Neural cell (in vitro differentiated cells): ENCODE results near the gene MPPED1. TPM values are rescaled to one million over a fixed set of nuclear protein-coding genes. Genes with fewer than 3 reads are reported as not detected.

Source experiments
- H2AFZ ChIP-seq: fragments of 200-600, 300-800 bp; sonication (generic), shearing (Covaris generic); 2 replicates; pipeline ENCODE4 v1.6.0; 2014; ENCODE audit warnings: low read depth, mild to moderate bottlenecking, antibody characterized with exemption, low read length, moderate library complexity
- H3F3A ChIP-seq: fragments of 200-600 bp; shearing (Covaris generic); 2 replicates; pipeline ENCODE4 v1.6.1; 2016; ENCODE audit warnings: mild to moderate bottlenecking, moderate library complexity, mixed read lengths, antibody characterized with exemption, low read length; ENCODE audit not compliant: insufficient read depth, poor library complexity, severe bottlenecking
- H3K27ac ChIP-seq: fragments of 200-600, 300-800 bp; sonication (generic), shearing (Covaris generic); 2 replicates; pipeline ENCODE4 v1.5.1; 2014; ENCODE audit warnings: mild to moderate bottlenecking, low read length, moderate library complexity
- H3K27me3 ChIP-seq: fragments of 300-800, 200-600 bp; sonication (generic), shearing (Covaris generic); 2 replicates; pipeline ENCODE4 v1.6.0; 2014; ENCODE audit warnings: mild to moderate bottlenecking, low read depth, low read length, moderate library complexity; ENCODE audit not compliant: insufficient read depth
- H3K36me3 ChIP-seq: fragments of 300-800, 200-600 bp; sonication (generic), shearing (Covaris generic); 2 replicates; pipeline ENCODE4 v1.5.1; 2014; ENCODE audit warnings: mild to moderate bottlenecking, antibody characterized with exemption, low read length, moderate library complexity; ENCODE audit not compliant: insufficient read depth
- H3K4me2 ChIP-seq: fragments of 300-800, 200-600 bp; sonication (generic), shearing (Covaris generic); 2 replicates; pipeline ENCODE4 v1.6.0; 2014; ENCODE audit warnings: mild to moderate bottlenecking, low read length
- H3K4me3 ChIP-seq: fragments of 300-800, 200-600 bp; sonication (generic), shearing (Covaris generic); 2 replicates; pipeline ENCODE4 v1.5.1; 2014; ENCODE audit warnings: mild to moderate bottlenecking, low read length, moderate library complexity
- H3K79me2 ChIP-seq: fragments of 200-600 bp; shearing (Covaris generic); replicated peaks from 2 replicates; pipeline ENCODE4 v1.6.0; 2014; ENCODE audit warnings: mild to moderate bottlenecking, low read length, moderate library complexity; ENCODE audit not compliant: insufficient read depth
- H3K9ac ChIP-seq: fragments of 300-800, 200-600 bp; sonication (generic), shearing (Covaris generic); 2 replicates; pipeline ENCODE4 v1.6.1; 2016; ENCODE audit warnings: mild to moderate bottlenecking, low read length, mixed read lengths
- H3K9me2 ChIP-seq: fragments of 200-600 bp; shearing (Covaris generic); 2 replicates; pipeline ENCODE4 v1.6.1; 2016; ENCODE audit warnings: mild to moderate bottlenecking, low read length, mixed read lengths; ENCODE audit not compliant: insufficient read depth
- H3K9me3 ChIP-seq: fragments of 200-600, 300-800 bp; sonication (generic), shearing (Covaris generic); 2 replicates; pipeline ENCODE4 v1.6.1; 2016; ENCODE audit warnings: mild to moderate bottlenecking, mixed run types, low read length, moderate library complexity, mixed read lengths
- H4K20me1 ChIP-seq: fragments of 200-600 bp; shearing (Covaris generic); 2 replicates; pipeline ENCODE4 v1.6.1; 2016; ENCODE audit warnings: mild to moderate bottlenecking, mixed run types; ENCODE audit not compliant: insufficient read depth
- CTCF ChIP-seq: fragments of 450-650 bp; IDR thresholded peaks from 2 replicates; pipeline ENCODE4 v1.5.1; 2014; ENCODE audit warnings: antibody characterized with exemption, mild to moderate bottlenecking, moderate library complexity; ENCODE audit not compliant: poor library complexity, severe bottlenecking
- EP300 ChIP-seq: fragments of 450-650 bp; conservative IDR thresholded peaks from 2 replicates; pipeline ENCODE4 v1.6.1; 2014; ENCODE audit warnings: antibody characterized with exemption, mild to moderate bottlenecking, moderate library complexity; ENCODE audit not compliant: poor library complexity, severe bottlenecking
- EZH2 ChIP-seq: fragments of 200-600, 300-800 bp; shearing (Covaris generic), sonication (generic); IDR thresholded peaks from 2 replicates; pipeline ENCODE4 v1.6.1; 2014; ENCODE audit warnings: antibody characterized with exemption, low read length, borderline replicate concordance, mild to moderate bottlenecking; ENCODE audit not compliant: insufficient read depth, poor library complexity, severe bottlenecking
- MXI1 ChIP-seq: fragments of 450-650 bp; conservative IDR thresholded peaks from 2 replicates; pipeline ENCODE4 v1.6.1; 2014; ENCODE audit warnings: antibody characterized with exemption, mild to moderate bottlenecking; ENCODE audit not compliant: poor library complexity, severe bottlenecking
- POLR2AphosphoS5 ChIP-seq: IDR thresholded peaks from 2 replicates; pipeline ENCODE4 v1.6.1; 2012
- RAD21 ChIP-seq: fragments of 450-650 bp; conservative IDR thresholded peaks from 2 replicates; pipeline ENCODE4 v1.6.1; 2014; ENCODE audit warnings: antibody characterized with exemption, mild to moderate bottlenecking, moderate library complexity
- SMC3 ChIP-seq: fragments of 450-650 bp; conservative IDR thresholded peaks from 2 replicates; pipeline ENCODE4 v1.6.1; 2014; ENCODE audit warnings: antibody characterized with exemption, mild to moderate bottlenecking, moderate library complexity; ENCODE audit not compliant: poor library complexity
- TAF1 ChIP-seq: IDR thresholded peaks from 2 replicates; pipeline ENCODE4 v1.6.1; 2012; ENCODE audit warnings: low read depth
- polyA plus RNA-seq: library from polyadenylated mRNA; depleted of rRNA; stranded (reverse); fragments of >200 nt; gene quantifications from 2 replicates; pipeline ENCODE4 v1.2.3, GENCODE V29; 2014
- TF ChIP-seq, protein P1 (sequence below): IDR thresholded peaks from 2 replicates; pipeline ENCODE4 v1.6.1; 2012; ENCODE audit warnings: borderline replicate concordance

The MPPED1 gene
- polyA plus RNA-seq, 1 donor from 2014 or later, result 33.4 TPM

DNA sequence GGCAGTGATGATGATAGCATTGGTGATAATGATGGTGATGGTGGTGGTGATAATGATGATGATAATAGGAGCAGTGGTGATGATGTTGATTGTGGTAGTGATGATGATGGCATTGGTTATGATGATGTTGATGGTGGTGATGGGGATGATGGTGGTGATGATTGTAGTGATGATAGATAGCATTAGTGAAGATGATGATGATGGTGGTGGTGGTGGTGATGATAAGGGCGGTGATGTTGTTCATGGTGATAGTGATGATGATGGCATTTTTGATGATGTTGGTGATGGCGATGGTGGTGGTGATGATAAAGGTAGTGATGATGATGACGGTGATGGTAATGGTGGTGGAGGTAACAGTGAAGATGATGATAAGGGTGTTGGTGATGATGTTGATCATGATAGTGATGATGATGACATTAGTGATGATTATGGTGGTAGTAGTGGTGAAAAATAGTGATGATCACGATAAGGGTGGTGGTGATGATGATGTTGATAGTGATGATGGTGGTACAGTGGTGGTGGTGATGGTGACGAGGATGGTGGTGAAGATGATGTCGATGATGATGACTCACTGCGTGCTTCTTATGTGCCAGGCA lies 93.0 kb downstream of the MPPED1 start:
- Histone ChIP-seq H3K9me3 (no peaks in the 10 kb centered on the region), H2AFZ (no peak overlapping the region), H3K36me3 (no peaks in the 10 kb centered on the region), H3K79me2 (no peaks in the 10 kb centered on the region), H3K9ac (no peak overlapping the region), H3K27ac (no peak overlapping the region), H4K20me1 (no peaks in the 10 kb centered on the region), H3F3A (no peaks in the 10 kb centered on the region), H3K4me3 (no peak overlapping the region), H3K27me3 (no peaks in the 10 kb centered on the region), H3K4me2 (no peak overlapping the region), H3K9me2 (no peaks in the 10 kb centered on the region)
- TF ChIP-seq RAD21, result no peak
- no peak for TF ChIP-seq POLR2AphosphoS5
- TF ChIP-seq SMC3, result no peak
- TF ChIP-seq, protein P1, sequence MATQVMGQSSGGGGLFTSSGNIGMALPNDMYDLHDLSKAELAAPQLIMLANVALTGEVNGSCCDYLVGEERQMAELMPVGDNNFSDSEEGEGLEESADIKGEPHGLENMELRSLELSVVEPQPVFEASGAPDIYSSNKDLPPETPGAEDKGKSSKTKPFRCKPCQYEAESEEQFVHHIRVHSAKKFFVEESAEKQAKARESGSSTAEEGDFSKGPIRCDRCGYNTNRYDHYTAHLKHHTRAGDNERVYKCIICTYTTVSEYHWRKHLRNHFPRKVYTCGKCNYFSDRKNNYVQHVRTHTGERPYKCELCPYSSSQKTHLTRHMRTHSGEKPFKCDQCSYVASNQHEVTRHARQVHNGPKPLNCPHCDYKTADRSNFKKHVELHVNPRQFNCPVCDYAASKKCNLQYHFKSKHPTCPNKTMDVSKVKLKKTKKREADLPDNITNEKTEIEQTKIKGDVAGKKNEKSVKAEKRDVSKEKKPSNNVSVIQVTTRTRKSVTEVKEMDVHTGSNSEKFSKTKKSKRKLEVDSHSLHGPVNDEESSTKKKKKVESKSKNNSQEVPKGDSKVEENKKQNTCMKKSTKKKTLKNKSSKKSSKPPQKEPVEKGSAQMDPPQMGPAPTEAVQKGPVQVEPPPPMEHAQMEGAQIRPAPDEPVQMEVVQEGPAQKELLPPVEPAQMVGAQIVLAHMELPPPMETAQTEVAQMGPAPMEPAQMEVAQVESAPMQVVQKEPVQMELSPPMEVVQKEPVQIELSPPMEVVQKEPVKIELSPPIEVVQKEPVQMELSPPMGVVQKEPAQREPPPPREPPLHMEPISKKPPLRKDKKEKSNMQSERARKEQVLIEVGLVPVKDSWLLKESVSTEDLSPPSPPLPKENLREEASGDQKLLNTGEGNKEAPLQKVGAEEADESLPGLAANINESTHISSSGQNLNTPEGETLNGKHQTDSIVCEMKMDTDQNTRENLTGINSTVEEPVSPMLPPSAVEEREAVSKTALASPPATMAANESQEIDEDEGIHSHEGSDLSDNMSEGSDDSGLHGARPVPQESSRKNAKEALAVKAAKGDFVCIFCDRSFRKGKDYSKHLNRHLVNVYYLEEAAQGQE, result no peak
- no peak for TF ChIP-seq EP300
- TF ChIP-seq TAF1, result no peak
- no peak for TF ChIP-seq MXI1

DNA sequence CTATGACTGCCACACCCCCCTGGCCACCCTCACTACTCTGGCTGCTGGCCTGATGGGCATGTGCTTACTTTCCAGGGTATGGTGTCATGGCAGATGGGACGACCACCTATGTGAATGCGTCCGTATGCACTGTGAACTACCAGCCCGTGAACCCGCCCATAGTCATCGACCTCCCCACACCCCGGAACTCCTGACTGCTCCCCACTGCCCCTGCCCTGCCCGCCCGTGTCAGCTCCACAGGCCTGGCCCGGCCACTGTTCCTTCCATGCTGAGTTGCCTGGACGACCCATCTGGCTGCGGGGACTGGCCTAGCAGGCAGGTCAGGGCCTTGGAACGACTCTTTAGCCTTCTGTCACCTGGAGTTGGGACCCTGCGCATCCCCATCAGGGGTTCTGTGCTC lies 93.6 kb downstream of the MPPED1 start:
- Histone ChIP-seq H3K9me2 (no peaks in the 10 kb centered on the region), H3K4me2 (no peak overlapping the region), H3K9me3 (no peaks in the 10 kb centered on the region), H3K27me3 (no peaks in the 10 kb centered on the region), H3K4me3 (no peak overlapping the region), H2AFZ (no peak overlapping the region), H4K20me1 (no peaks in the 10 kb centered on the region), H3K36me3 (no peaks in the 10 kb centered on the region), H3F3A (no peaks in the 10 kb centered on the region), H3K9ac (no peak overlapping the region), H3K27ac (no peak overlapping the region), H3K79me2 (no peaks in the 10 kb centered on the region)
- TF ChIP-seq SMC3 (no peak), MXI1 (no peak), RAD21 (no peak), CTCF (no peak), EZH2 (no peak), EP300 (no peak), POLR2AphosphoS5 (no peak)
- TF ChIP-seq, protein P1, result no peak
